Posterior vena cava (tissue), 2 donors: Measurements from ENCODE around the gene SERINC4. TPM values are rescaled to one million over a fixed set of nuclear protein-coding genes. Genes with fewer than 3 reads are reported as not detected.

Experiments used
- DNase-seq: peaks from one replicate; pipeline ENCODE4 v3.0.0-alpha.2; 2020; ENCODE audit warnings: low spot score
- intact Hi-C, 2 donors: fragments of 100-400 bp; cut with DNase I; formaldehyde crosslinking; loops; one replicate each; pipeline versions ENCODE4 v1.14.1 to v1.14.2; 2022 to 2023
- total RNA-seq, 2 donors: library from RNA; stranded (reverse); fragmentation: NEBNext Ultra II Directional; extraction: Animal tissue kit (Norgen Biotek cat#: 25700); gene quantifications; one replicate each; pipeline ENCODE4 v1.2.1, GENCODE V29; 2021
- donor health status: DM: yes; HTN: yes; CAD: no.
- donor health status: DM: yes; HTN: yes; CAD: no.

The SERINC4 gene
- total RNA-seq, 2 donors from 2014 or later: not detected

- intact Hi-C loops: no loop called here
- DNase-seq: peak; percentile 98
Observed at GRCh38 chr15:43800286-43801141, 494 bp upstream of the SERINC4 start, which contains the start of gene HYPK. HYPK (plus strand) TSS chr15:43800599; CDS start chr15:43800623, 24 bp downstream.

GRCh38 chr15:43799209-43799944 is 643 bp downstream of the SERINC4 start:
- intact Hi-C loops: no loop called here
- DNase-seq: no peak

- intact Hi-C loops: no loop called here
Observed at GRCh38 chr15:43796566-43796965, 3.5 kb downstream of the SERINC4 start.

GRCh38 chr15:43795997-43796396 is 4.0 kb downstream of the SERINC4 start:
- no peak for DNase-seq
- intact Hi-C loops: no loop called here

More at GRCh38 chr15:43796566-43796965, 3.5 kb downstream of the SERINC4 start:
- no peak for DNase-seq

GRCh38 chr15:43795197-43795596 is 4.8 kb downstream of the SERINC4 start:
- no peak for DNase-seq
- intact Hi-C loops: no loop called here

- no peak for DNase-seq
- intact Hi-C loops: no loop called here
Observed at GRCh38 chr15:43794269-43795037, 5.6 kb downstream of the SERINC4 start.

- intact Hi-C loops: no loop called here
- DNase-seq: no peak
Observed at GRCh38 chr15:43793647-43794046, 6.4 kb downstream of the SERINC4 start.

GRCh38 chr15:43792761-43793476 is 7.1 kb downstream of the SERINC4 start:
- intact Hi-C loops: no loop called here

GRCh38 chr15:43791993-43792760 is 7.8 kb downstream of the SERINC4 start, which contains the start of gene SERF2:
SERF2 (plus strand) TSS chr15:43792320; CDS start chr15:43792377, 57 bp downstream.
- DNase-seq: peak; percentile 100
- intact Hi-C loops: no loop called here

More at GRCh38 chr15:43792761-43793476, 7.1 kb downstream of the SERINC4 start:
- DNase-seq: peak; percentile 86

- intact Hi-C loops: no loop called here
- DNase-seq: no peak
Observed at GRCh38 chr15:43789409-43789808, 10.6 kb downstream of the SERINC4 start.

- no peak for DNase-seq
- intact Hi-C loops: no loop called here
Observed at GRCh38 chr15:43779016-43779415, 21.0 kb downstream of the SERINC4 start.

GRCh38 chr15:43777267-43777914 is 22.6 kb downstream of the SERINC4 start:
- intact Hi-C loops: no loop called here
- DNase-seq: peak; percentile 93

- DNase-seq: peak; percentile 94
- intact Hi-C loops: no loop called here
Observed at GRCh38 chr15:43776718-43777266, 23.2 kb downstream of the SERINC4 start, which contains the start of gene ELL3. ELL3 (minus strand) TSS chr15:43776966; CDS start chr15:43776901, 65 bp downstream.

GRCh38 chr15:43776101-43776717 is 23.8 kb downstream of the SERINC4 start:
- no peak for DNase-seq
- intact Hi-C loops: no loop called here

GRCh38 chr15:43775411-43775965 is 24.5 kb downstream of the SERINC4 start:
- DNase-seq: no peak
- intact Hi-C loops: no loop called here

GRCh38 chr15:43774062-43774461 is 26.0 kb downstream of the SERINC4 start:
- no peak for DNase-seq
- intact Hi-C loops: no loop called here
